ENCODE data around the gene HEG1. TPM values are rescaled to one million over a fixed set of nuclear protein-coding genes. Genes with fewer than 3 reads are reported as not detected.

The HEG1 gene
- total and polyA plus RNA-seq, 2 of the 4 experiments (the other 2 are of a cell fraction): 25.6 to 43.4 TPM

- Histone ChIP-seq H2BK120ac (ENCODE audit: low read depth, low read length) (no peak overlapping the region), H2AFZ (replicated peaks; ENCODE audit: low read length, poor library complexity) (no peak overlapping the region), H3K9me1 (ENCODE audit: insufficient read depth, low read length) (peaks cover 49% of the 10 kb centered on the region), H2AK9ac (replicated peaks; ENCODE audit: low read depth, low read length, poor library complexity) (no peak overlapping the region), H3K18ac (ENCODE audit: low read depth, low read length) (no peak overlapping the region), H3K56ac (ENCODE audit: extremely low read depth, insufficient read depth, low read length) (no peak overlapping the region), H3K27me3 (ENCODE audit: control insufficient read depth, insufficient read depth, low read length) (no peaks in the 10 kb centered on the region), H4K20me1 (ENCODE audit: insufficient read depth, low read length) (peaks cover 98% of the 10 kb centered on the region), H3K9ac (ENCODE audit: low read depth, low read length) (no peak overlapping the region), H4K91ac (ENCODE audit: insufficient read depth, low read depth, low read length) (no peak overlapping the region), H3K27ac (ENCODE audit: insufficient read depth, low read length) (no peak overlapping the region), H3K4me1 (ENCODE audit: control insufficient read depth, insufficient read depth, low read length) (peaks cover 40% of the 10 kb centered on the region), H3K23ac (ENCODE audit: low read depth, low read length) (no peak overlapping the region), H3K79me1 (ENCODE audit: low read depth in 1 of 2, low read length in 2 of 2) (peaks cover 52 to 91% of the 10 kb centered on the region in 2 experiments), H2AK5ac (ENCODE audit: low read depth, low read length) (no peak overlapping the region), H3K4me3 (ENCODE audit: insufficient read depth, low read depth, low read length) (no peak overlapping the region), H2BK20ac (ENCODE audit: low read depth, low read length) (no peak overlapping the region), H3K4me2 (ENCODE audit: low read depth, low read length) (no peak overlapping the region), H3K4ac (ENCODE audit: low read depth, low read length) (no peak overlapping the region), H3K14ac (replicated peaks; ENCODE audit: low read depth, low read length) (no peak overlapping the region), H4K8ac (ENCODE audit: low read depth in 2 of 2, low read length in 2 of 2) (no peak overlapping the region), H2BK15ac (ENCODE audit: low read depth, low read length) (no peak overlapping the region), H3K9me3 (ENCODE audit: control insufficient read depth, insufficient read depth, low read length) (no peaks in the 10 kb centered on the region), H3K36me3 (ENCODE audit: control insufficient read depth, insufficient read depth, low read length) (peaks cover 45% of the 10 kb centered on the region), H2BK5ac (ENCODE audit: low read depth, low read length, poor library complexity, severe bottlenecking) (no peak overlapping the region), H4K5ac (ENCODE audit: low read depth, low read length) (no peak overlapping the region)
- 100% methylated on average over 1 of the region's 3 CpGs; no CpG with 5 or more reads in 1 of the 2 experiments for WGBS, 2 experiments (ENCODE audit: extremely low coverage in 2 of 2, insufficient read length in 1 of 2)
- dilution Hi-C loops (cut with HindIII; ENCODE audit: low sequenced_read_pairs, unreplicated experiment): no loop called here
- DNase-seq (no peak), ATAC-seq (ENCODE audit: low read depth) (no peak)
- TF ChIP-seq BHLHE40 (IDR thresholded peaks at IDR 0.05; ENCODE audit: low read depth, low read length) (no peak), MAZ (IDR thresholded peaks at IDR 0.05; ENCODE audit: borderline replicate concordance, low read depth, low read length) (no peak), RCOR1 (IDR thresholded peaks at IDR 0.05; ENCODE audit: insufficient replicate concordance, low read length) (no peak), CEBPB (IDR thresholded peaks at IDR 0.05; ENCODE audit: low read depth, low read length) (no peak), RAD21 (IDR thresholded peaks at IDR 0.05; ENCODE audit: low read length) (no peak), CHD1 (IDR thresholded peaks at IDR 0.05; ENCODE audit: low read depth, low read length) (no peak), MAFK (IDR thresholded peaks at IDR 0.05; ENCODE audit: low read depth, low read length) (no peak), FOS (IDR thresholded peaks at IDR 0.05; ENCODE audit: low read depth, low read length) (no peak), SMC3 (IDR thresholded peaks at IDR 0.05; ENCODE audit: low read depth, low read length) (no peak), ELK1 (IDR thresholded peaks at IDR 0.05; ENCODE audit: borderline replicate concordance, low read depth, low read length) (no peak), POLR2A (IDR thresholded peaks at IDR 0.05; ENCODE audit: low read depth, low read length) (no peak), CTCF (conservative IDR thresholded peaks at IDR 0.05; ENCODE audit: low read depth, low read length) (no peak), RFX5 (IDR thresholded peaks at IDR 0.05; ENCODE audit: low read depth, low read length) (no peak)
- no TSS peak for BruUV-seq (replicated peaks)
- intact Hi-C loops (cut with micrococcal nuclease): no loop called here
- ChIA-PET CTCF (no interaction called here), POLR2A (ENCODE audit: unreplicated experiment) (no interaction called here)
- in situ Hi-C loops (cut with MboI; ENCODE audit: low sequenced_read_pairs): loop anchor here (10.0 kb wide), 1 partner anchor 387 kb away; no protein-coding TSS in a partner anchor
Measured at GRCh38 chr3:125048282-125048681, 7.5 kb downstream of the HEG1 start.
